ENCODE data around the gene UPF2.

DNA sequence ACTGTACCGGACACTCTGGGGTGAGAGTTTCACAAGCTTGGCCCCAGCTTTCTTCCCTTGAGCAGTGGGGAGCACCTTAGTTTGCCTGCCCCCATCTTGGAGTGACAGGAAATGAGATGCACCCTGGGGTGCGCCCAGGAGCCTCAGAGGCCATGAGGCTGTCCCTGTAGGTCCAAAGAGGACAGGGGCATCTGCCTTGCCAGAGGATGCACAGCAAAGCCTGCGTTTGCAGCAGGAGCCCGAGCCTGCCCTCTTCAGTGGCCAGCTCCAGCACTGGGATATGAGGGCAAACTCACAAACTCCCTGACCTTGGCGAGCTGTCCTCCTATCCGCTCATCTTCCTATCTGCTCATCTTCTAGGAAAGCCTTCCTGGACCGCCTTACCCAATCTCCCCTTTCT is 140.0 kb downstream of the UPF2 start:
- TF ChIP-seq, protein P1, sequence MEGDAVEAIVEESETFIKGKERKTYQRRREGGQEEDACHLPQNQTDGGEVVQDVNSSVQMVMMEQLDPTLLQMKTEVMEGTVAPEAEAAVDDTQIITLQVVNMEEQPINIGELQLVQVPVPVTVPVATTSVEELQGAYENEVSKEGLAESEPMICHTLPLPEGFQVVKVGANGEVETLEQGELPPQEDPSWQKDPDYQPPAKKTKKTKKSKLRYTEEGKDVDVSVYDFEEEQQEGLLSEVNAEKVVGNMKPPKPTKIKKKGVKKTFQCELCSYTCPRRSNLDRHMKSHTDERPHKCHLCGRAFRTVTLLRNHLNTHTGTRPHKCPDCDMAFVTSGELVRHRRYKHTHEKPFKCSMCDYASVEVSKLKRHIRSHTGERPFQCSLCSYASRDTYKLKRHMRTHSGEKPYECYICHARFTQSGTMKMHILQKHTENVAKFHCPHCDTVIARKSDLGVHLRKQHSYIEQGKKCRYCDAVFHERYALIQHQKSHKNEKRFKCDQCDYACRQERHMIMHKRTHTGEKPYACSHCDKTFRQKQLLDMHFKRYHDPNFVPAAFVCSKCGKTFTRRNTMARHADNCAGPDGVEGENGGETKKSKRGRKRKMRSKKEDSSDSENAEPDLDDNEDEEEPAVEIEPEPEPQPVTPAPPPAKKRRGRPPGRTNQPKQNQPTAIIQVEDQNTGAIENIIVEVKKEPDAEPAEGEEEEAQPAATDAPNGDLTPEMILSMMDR (IDR thresholded peaks at IDR 0.05; ENCODE audit: low read depth, low read length), result no peak
- TF ChIP-seq POLR2A (IDR thresholded peaks at IDR 0.05; ENCODE audit: extremely low read depth, insufficient read length), result no peak

Data from NB4 (cell line).